DND-41 (cell line): Measurements from ENCODE around the gene SLC26A2.

ENCODE experiments used
- EZH2 ChIP-seq: IDR thresholded peaks from 3 replicates; pipeline ENCODE4 v1.6.1; 2012; ENCODE audit warnings: borderline replicate concordance, low read depth, mild to moderate bottlenecking, moderate library complexity, low read length, inconsistent platforms; ENCODE audit not compliant: severe bottlenecking
- TF ChIP-seq, protein P1 (sequence below): IDR thresholded peaks from 2 replicates; pipeline ENCODE4 v1.5.1; 2012; ENCODE audit warnings: borderline replicate concordance, low read length, moderate library complexity, mild to moderate bottlenecking; ENCODE audit not compliant: poor library complexity, severe bottlenecking; ENCODE audit errors: extremely low read depth

DNA sequence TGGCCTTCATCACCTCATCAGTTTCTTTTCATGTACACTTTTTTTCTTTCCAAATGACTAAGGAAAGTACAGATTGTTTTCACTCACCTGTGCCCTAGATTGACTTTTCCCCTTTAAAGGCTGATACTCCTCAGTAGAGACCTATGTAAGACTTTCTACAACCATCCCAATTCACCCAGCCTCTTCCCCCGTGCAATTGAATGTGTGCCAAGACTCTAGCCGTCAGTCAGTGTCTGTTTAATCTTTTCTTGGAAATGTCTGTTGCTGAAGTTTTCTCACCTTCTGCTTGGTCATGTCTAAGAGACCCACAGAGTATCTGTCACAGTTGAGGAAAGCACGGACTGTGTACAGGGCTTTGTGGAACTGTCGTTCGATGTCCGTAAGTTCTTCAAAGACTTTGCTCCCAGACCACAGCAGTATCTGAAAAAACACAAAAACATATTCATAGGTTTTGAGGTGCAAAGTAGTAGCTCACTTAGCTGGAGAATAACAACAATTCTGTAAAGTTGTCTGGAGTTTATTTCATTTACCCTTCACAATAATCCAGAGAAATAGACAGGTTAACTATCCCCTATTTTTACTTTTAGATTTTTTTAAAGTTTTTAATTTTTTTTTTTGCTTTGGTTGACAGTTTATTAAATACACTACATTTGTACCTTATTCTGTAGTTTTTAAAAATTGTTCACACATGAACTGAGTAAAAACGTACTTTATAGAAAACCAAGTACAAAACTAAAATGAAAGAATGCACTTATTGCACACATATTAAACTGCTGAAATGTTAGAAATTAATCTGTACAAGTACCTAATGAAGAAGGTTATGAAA, 29.6 kb upstream of the SLC26A2 start:
- TF ChIP-seq, protein P1, sequence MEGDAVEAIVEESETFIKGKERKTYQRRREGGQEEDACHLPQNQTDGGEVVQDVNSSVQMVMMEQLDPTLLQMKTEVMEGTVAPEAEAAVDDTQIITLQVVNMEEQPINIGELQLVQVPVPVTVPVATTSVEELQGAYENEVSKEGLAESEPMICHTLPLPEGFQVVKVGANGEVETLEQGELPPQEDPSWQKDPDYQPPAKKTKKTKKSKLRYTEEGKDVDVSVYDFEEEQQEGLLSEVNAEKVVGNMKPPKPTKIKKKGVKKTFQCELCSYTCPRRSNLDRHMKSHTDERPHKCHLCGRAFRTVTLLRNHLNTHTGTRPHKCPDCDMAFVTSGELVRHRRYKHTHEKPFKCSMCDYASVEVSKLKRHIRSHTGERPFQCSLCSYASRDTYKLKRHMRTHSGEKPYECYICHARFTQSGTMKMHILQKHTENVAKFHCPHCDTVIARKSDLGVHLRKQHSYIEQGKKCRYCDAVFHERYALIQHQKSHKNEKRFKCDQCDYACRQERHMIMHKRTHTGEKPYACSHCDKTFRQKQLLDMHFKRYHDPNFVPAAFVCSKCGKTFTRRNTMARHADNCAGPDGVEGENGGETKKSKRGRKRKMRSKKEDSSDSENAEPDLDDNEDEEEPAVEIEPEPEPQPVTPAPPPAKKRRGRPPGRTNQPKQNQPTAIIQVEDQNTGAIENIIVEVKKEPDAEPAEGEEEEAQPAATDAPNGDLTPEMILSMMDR, result no peak
- no peak for TF ChIP-seq EZH2
